PC-9 (cell line): Measurements from ENCODE around the gene STAB2. TPM values are rescaled to one million over a fixed set of nuclear protein-coding genes. Genes with fewer than 3 reads are reported as not detected.

Experiments
- BruUV-seq: library from RNA; stranded (reverse); fragments of 400-500 nt; replicated peaks from 2 replicates; lab custom pipeline; 2021; lab: Mats Ljungman, UMichigan
- CTCF ChIA-PET: fragments of 300-600 bp; sonication (Branson Sonifier 250); formaldehyde crosslinking; loops from one replicate; lab custom pipeline; 2022; ENCODE audit warnings: antibody characterized with exemption; lab: Charles Lee
- POLR2A ChIA-PET: fragments of 300-600 bp; sonication (Branson Sonifier 250); formaldehyde crosslinking; loops from one replicate; lab custom pipeline; 2022; ENCODE audit warnings: antibody characterized with exemption; ENCODE audit not compliant: unreplicated experiment; lab: Charles Lee
- DNase-seq, 2 experiments: peaks; one replicate each; pipeline versions ENCODE4 v3.0.0 to v3.0.0-alpha.2; 2015 to 2022; ENCODE audit warnings: mixed read lengths in 1 of 2
- H2AFZ ChIP-seq: fragments of 200-600 bp; sonication (generic); 2 replicates; pipeline ENCODE4 v1.8.1; 2017; ENCODE audit warnings: antibody characterized with exemption
- H3F3A ChIP-seq: fragments of 200-600 bp; sonication (generic); 2 replicates; pipeline ENCODE4 v1.8.1; 2017; ENCODE audit warnings: antibody characterized with exemption, mild to moderate bottlenecking, low read depth; ENCODE audit not compliant: insufficient read depth
- H3K27ac ChIP-seq: fragments of 200-600 bp; sonication (generic); 2 replicates; pipeline ENCODE4 v1.6.1; 2016; ENCODE audit warnings: mixed run types
- H3K27me3 ChIP-seq: fragments of 200-600 bp; sonication (generic); 2 replicates; pipeline ENCODE4 v1.6.1; 2016; ENCODE audit warnings: low read depth, mixed run types; ENCODE audit not compliant: insufficient read depth
- H3K36me3 ChIP-seq: fragments of 200-600 bp; sonication (generic); 2 replicates; pipeline ENCODE4 v1.6.1; 2016; ENCODE audit warnings: low read depth, mixed run types
- H3K4me1 ChIP-seq: fragments of 200-600 bp; sonication (generic); replicated peaks from 2 replicates; pipeline ENCODE4 v1.6.1; 2016; ENCODE audit warnings: mixed run types; ENCODE audit not compliant: insufficient read depth
- H3K4me2 ChIP-seq: fragments of 200-600 bp; sonication (generic); 2 replicates; pipeline ENCODE4 v1.6.1; 2017; ENCODE audit warnings: mixed run types
- H3K4me3 ChIP-seq: fragments of 200-600 bp; sonication (generic); 2 replicates; pipeline ENCODE4 v1.6.1; 2016; ENCODE audit warnings: mixed run types
- H3K79me2 ChIP-seq: fragments of 200-600 bp; sonication (generic); 2 replicates; pipeline ENCODE4 v1.6.1; 2017; ENCODE audit warnings: low read depth, mixed run types
- H3K9me2 ChIP-seq: fragments of 200-600 bp; sonication (generic); 2 replicates; pipeline ENCODE4 v1.8.1; 2017; ENCODE audit warnings: mild to moderate bottlenecking; ENCODE audit not compliant: insufficient read depth
- H3K9me3 ChIP-seq: fragments of 200-600 bp; sonication (generic); 2 replicates; pipeline ENCODE4 v1.8.1; 2016; ENCODE audit warnings: low read depth; ENCODE audit not compliant: insufficient read depth
- H4K20me1 ChIP-seq: fragments of 200-600 bp; sonication (generic); 2 replicates; pipeline ENCODE4 v1.8.1; 2017; ENCODE audit not compliant: insufficient read depth
- CTCF ChIP-seq: fragments of 200-600 bp; sonication (generic); conservative IDR thresholded peaks from 2 replicates; pipeline ENCODE4 v1.6.1; 2017; ENCODE audit warnings: mixed run types, antibody characterized with exemption, mild to moderate bottlenecking, moderate library complexity
- EZH2 ChIP-seq: fragments of 200-600 bp; sonication (generic); IDR thresholded peaks from 2 replicates; pipeline ENCODE4 v1.8.0; 2017; ENCODE audit warnings: antibody characterized with exemption, low read depth
- intact Hi-C: fragments of 100-400 bp; cut with micrococcal nuclease; formaldehyde crosslinking; loops from one replicate; pipeline ENCODE4 v1.10.0; 2022; ENCODE audit not compliant: unreplicated experiment
- total RNA-seq: library from RNA; stranded (reverse); gene quantifications from 2 replicates; pipeline ENCODE4 v1.2.3, GENCODE V29; 2021

The STAB2 gene
- total RNA-seq, 1 experiment from 2014 or later, result not detected

GRCh38 chr12:103773109-103773910 is 186.2 kb downstream of the STAB2 start:
- no peak overlapping the region for H2AFZ ChIP-seq
- TF ChIP-seq CTCF, result no peak
- no peak for TF ChIP-seq EZH2
- H3F3A ChIP-seq, result peaks cover 8% of the 10 kb centered on the region; the same call in 1 of the 2 replicates
- CTCF ChIA-PET, result interaction anchor here (0.5 kb wide), 1 partner anchor 821 kb away, joined by 3 read pairs; no protein-coding TSS in a partner anchor
- intact Hi-C loops, result loop anchor here (5.0 to 10.0 kb wide), 2 partner anchors 159 to 351 kb away; partner anchors contain the start of gene HSP90B1
- H3K36me3 ChIP-seq, result peaks cover 12% of the 10 kb centered on the region
- no peak overlapping the region for H3K27ac ChIP-seq
- H4K20me1 ChIP-seq, result no peaks in the 10 kb centered on the region
- H3K4me3 ChIP-seq, result no peak overlapping the region
- no TSS peak for BruUV-seq
- no peaks in the 10 kb centered on the region for H3K4me1 ChIP-seq
- no peak for DNase-seq
- no peaks in the 10 kb centered on the region for H3K27me3 ChIP-seq
- no peaks in the 10 kb centered on the region for H3K79me2 ChIP-seq
- H3K9me3 ChIP-seq, result no peaks in the 10 kb centered on the region
- H3K4me2 ChIP-seq, result no peak overlapping the region
- no peaks in the 10 kb centered on the region for H3K9me2 ChIP-seq
- POLR2A ChIA-PET, result no interaction called here

GRCh38 chr12:103774977-103775560 is 188.0 kb downstream of the STAB2 start:
- no peaks in the 10 kb centered on the region for H3K9me2 ChIP-seq
- no peaks in the 10 kb centered on the region for H3K27me3 ChIP-seq
- CTCF ChIA-PET, result no interaction called here
- no peak for DNase-seq
- peaks cover 10% of the 10 kb centered on the region for H3K4me1 ChIP-seq
- H3K4me2 ChIP-seq, result no peak overlapping the region
- no peak overlapping the region for H3K27ac ChIP-seq
- no peaks in the 10 kb centered on the region for H3K79me2 ChIP-seq
- H2AFZ ChIP-seq, result no peak overlapping the region
- no peaks in the 10 kb centered on the region for H4K20me1 ChIP-seq
- no peaks in the 10 kb centered on the region for H3K9me3 ChIP-seq
- TF ChIP-seq CTCF (no peak), EZH2 (no peak)
- intact Hi-C loops, result loop anchor here (5.0 to 10.0 kb wide), 2 partner anchors 157 to 350 kb away; partner anchors contain the start of gene HSP90B1
- peaks cover 12% of the 10 kb centered on the region for H3K36me3 ChIP-seq
- no TSS peak for BruUV-seq
- POLR2A ChIA-PET, result no interaction called here
- peaks cover 5% of the 10 kb centered on the region; the same call in 1 of the 2 replicates for H3F3A ChIP-seq
- no peak overlapping the region for H3K4me3 ChIP-seq

GRCh38 chr12:103778781-103779180 is 191.7 kb downstream of the STAB2 start:
- H3K9me2 ChIP-seq, result no peaks in the 10 kb centered on the region
- peaks cover 24% of the 10 kb centered on the region for H3K4me1 ChIP-seq
- POLR2A ChIA-PET, result no interaction called here
- H2AFZ ChIP-seq, result no peak overlapping the region
- CTCF ChIA-PET, result no interaction called here
- H3F3A ChIP-seq, result peaks cover 15% of the 10 kb centered on the region; the same call in 1 of the 2 replicates
- intact Hi-C loops, result loop anchor here (10.0 kb wide), 1 partner anchor 346 kb away; no protein-coding TSS in a partner anchor
- no peaks in the 10 kb centered on the region for H3K9me3 ChIP-seq
- H3K27ac ChIP-seq, result no peak overlapping the region
- H3K27me3 ChIP-seq, result no peaks in the 10 kb centered on the region
- no peak for DNase-seq
- H3K79me2 ChIP-seq, result no peaks in the 10 kb centered on the region
- H3K4me3 ChIP-seq, result no peak overlapping the region
- peaks cover 18% of the 10 kb centered on the region; the same call in 1 of the 2 replicates for H3K36me3 ChIP-seq
- no peak overlapping the region for H3K4me2 ChIP-seq
- no peaks in the 10 kb centered on the region for H4K20me1 ChIP-seq
- BruUV-seq, result no TSS peak
- no peak for TF ChIP-seq CTCF
- TF ChIP-seq EZH2, result no peak
